ENCODE results near the gene C11orf98. TPM values are rescaled to one million over a fixed set of nuclear protein-coding genes. Genes with fewer than 3 reads are reported as not detected.

Gene C11orf98
- total and polyA plus RNA-seq, 2 of the 13 experiments (the other 11 are each of a cell fraction or from before 2014, with no cell fraction given): 30.4 to 91.8 TPM

DNA sequence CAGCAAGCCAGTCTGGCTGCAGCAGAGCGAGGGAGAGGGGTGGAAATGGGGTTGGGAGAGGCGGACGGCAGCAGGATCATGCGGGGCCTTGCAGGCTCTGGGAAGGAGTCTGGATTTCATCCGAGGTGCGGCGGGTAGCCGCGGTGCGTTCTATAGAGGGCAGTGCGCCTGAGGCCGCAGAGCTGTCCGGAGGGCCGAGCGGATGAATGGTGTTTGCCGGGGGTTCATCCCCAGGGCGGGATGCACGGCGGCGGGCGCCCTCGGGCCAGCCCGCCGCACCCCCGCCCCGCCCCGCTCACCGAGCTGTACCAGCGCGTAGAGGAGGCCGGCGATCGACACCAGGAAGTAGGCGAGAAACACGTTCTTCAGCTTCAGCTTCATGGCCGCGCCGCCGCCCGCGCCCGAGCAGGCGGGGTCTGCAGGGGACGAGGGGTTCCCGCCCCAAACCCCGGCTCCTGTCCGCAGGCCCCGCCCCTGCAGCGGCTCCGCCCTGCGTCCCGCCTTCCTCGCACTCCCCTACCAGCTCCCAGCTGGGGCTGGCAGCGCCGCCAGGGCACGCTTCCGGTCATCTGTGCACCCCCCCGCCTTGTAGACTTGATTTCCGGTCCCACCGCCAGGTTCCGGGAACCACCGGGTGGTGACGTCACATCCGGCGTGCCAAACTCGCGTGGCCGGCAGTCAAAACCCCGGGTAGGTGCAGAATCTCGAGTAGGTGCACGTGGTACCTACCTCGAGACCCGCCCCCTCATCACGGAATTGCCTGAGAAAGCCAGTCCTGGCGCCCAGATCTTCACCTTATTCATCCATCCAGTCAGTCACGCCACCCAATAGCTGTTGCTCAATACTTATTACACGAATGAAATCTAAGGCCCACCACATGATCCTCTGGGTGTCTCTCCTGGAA lies 43.2 kb downstream of the C11orf98 start, which contains the start of gene B3GAT3 (continued):
- TF ChIP-seq NFKBIZ (CRISPR knock-in tag; IDR thresholded peaks at IDR 0.05) (peak; percentile 85; the same call in 1 of the 2 replicates), ZNF883 (CRISPR knock-in tag; IDR thresholded peaks at IDR 0.05; ENCODE audit: not compliant biosample characterization) (peak; percentile 79), NCOA2 (CRISPR knock-in tag; IDR thresholded peaks at IDR 0.05) (peak; percentile 61), NFRKB (IDR thresholded peaks at IDR 0.05) (no peak), MBNL3 (CRISPR knock-in tag; conservative IDR thresholded peaks at IDR 0.05) (no peak), CREM (IDR thresholded peaks at IDR 0.05) (peak; percentile 96), CREM (CRISPR knock-in tag; IDR thresholded peaks at IDR 0.05) (peak; percentile 70; the same call in 1 of the 2 replicates), LBX2 (CRISPR knock-in tag; IDR thresholded peaks at IDR 0.05; ENCODE audit: borderline replicate concordance) (0 out of 2 replicates have a peak, but pooled peaks have one; percentile 45), ZNF7 (CRISPR knock-in tag; IDR thresholded peaks at IDR 0.05) (no peak), ARID3A (IDR thresholded peaks at IDR 0.05; ENCODE audit: low read depth, low read length) (peak; percentile 49; the same call in 1 of the 2 replicates), HNRNPLL (IDR thresholded peaks at IDR 0.05; ENCODE audit: low read depth, low read length, poor library complexity, severe bottlenecking) (peak; percentile 71), ZBTB7B (CRISPR knock-in tag; IDR thresholded peaks at IDR 0.05) (0 out of 2 replicates have a peak, but pooled peaks have one; percentile 47), SMAD3 (CRISPR knock-in tag; IDR thresholded peaks at IDR 0.05) (peak; percentile 89; the same call in 1 of the 2 replicates), PAXIP1 (CRISPR knock-in tag; conservative IDR thresholded peaks at IDR 0.05) (peak; percentile 57), CREB3 (CRISPR knock-in tag; IDR thresholded peaks at IDR 0.05) (0 out of 2 replicates have a peak, but pooled peaks have one; percentile 40), ELF4 (CRISPR knock-in tag; IDR thresholded peaks at IDR 0.05; ENCODE audit: borderline replicate concordance) (peak; percentile 85; the same call in 1 of the 2 replicates), ZNF264 (CRISPR knock-in tag; IDR thresholded peaks at IDR 0.05) (peak; percentile 75; the same call in 1 of the 2 replicates), REPIN1 (CRISPR knock-in tag; IDR thresholded peaks at IDR 0.05; ENCODE audit: borderline replicate concordance, low read depth) (peak; percentile 98), ZNF562 (CRISPR knock-in tag; IDR thresholded peaks at IDR 0.05; ENCODE audit: borderline replicate concordance) (no peak), ZNF557 (CRISPR knock-in tag; IDR thresholded peaks at IDR 0.05) (no peak), MAZ (IDR thresholded peaks at IDR 0.05; ENCODE audit: borderline replicate concordance, low read depth, low read length) (peak; percentile 88; the same call in 1 of the 2 replicates), MAZ (CRISPR knock-in tag; IDR thresholded peaks at IDR 0.05; ENCODE audit: low read depth) (peak; percentile 92), HIVEP1 (CRISPR knock-in tag; IDR thresholded peaks at IDR 0.05) (peak; percentile 90), SATB2 (CRISPR knock-in tag; IDR thresholded peaks at IDR 0.05) (0 out of 2 replicates have a peak, but pooled peaks have one; percentile 43)

All from HepG2 (cell line).